ENCODE results near the gene TNPO1. TPM values are rescaled to one million over a fixed set of nuclear protein-coding genes. Genes with fewer than 3 reads are reported as not detected.

The TNPO1 gene
- total and polyA plus RNA-seq, 2 of the 8 experiments (the other 6 are each of a cell fraction or from before 2014, with no cell fraction given) = 38.5 to 211 TPM

DNA sequence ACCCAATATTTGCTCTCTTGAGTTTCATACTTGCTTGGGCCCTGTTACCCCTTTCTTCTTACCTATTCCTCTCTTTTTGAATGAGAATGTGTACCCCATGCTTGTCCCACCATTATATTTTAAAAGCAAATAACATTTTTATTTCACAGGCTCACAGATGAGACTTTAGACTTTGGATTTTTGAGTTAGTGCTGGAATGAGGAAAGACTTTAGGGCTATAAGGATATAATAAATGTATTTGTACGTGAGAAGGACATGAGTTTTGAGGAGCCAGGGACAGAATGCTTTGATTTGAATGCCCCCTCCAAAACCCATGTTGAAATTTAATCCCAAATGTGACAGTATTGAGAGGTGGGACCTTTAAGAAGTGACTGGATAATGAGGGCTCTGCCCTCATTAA, 33.1 kb upstream of the TNPO1 start:
- Histone ChIP-seq H4K91ac (replicated peaks; ENCODE audit: insufficient read length, low read length) (no peak overlapping the region), H4K5ac (ENCODE audit: insufficient read length, low read depth, low read length) (no peak overlapping the region), H3K4me3 (ENCODE audit: extremely low read depth in 1 of 4, insufficient read depth in 2 of 4, low read depth in 3 of 4, low read length in 4 of 4) (no peak overlapping the region), H2BK15ac (ENCODE audit: low read length) (no peak overlapping the region), H3K27ac (ENCODE audit: low read depth, low read length) (no peak overlapping the region), H3K27me3 (replicated peaks in 1 of 4; ENCODE audit: control insufficient read depth in 3 of 4, extremely low read depth in 1 of 4, insufficient read depth in 3 of 4, low read length in 3 of 4) (no peaks in the 10 kb centered on the region), H3K56ac (replicated peaks; ENCODE audit: insufficient read length, low read depth, low read length) (no peak overlapping the region), H3K23me2 (ENCODE audit: low read depth, low read length) (no peaks in the 10 kb centered on the region), H3K18ac (ENCODE audit: extremely low read depth, low read length) (no peak overlapping the region), H3K79me1 (ENCODE audit: low read depth, low read length) (no peaks in the 10 kb centered on the region), H2AK5ac (ENCODE audit: low read depth, low read length) (no peak overlapping the region), H3K79me2 (ENCODE audit: control insufficient read depth in 1 of 2, insufficient read depth in 2 of 2, low read length in 2 of 2) (no peaks in the 10 kb centered on the region), H3K4me2 (ENCODE audit: insufficient read depth in 1 of 2, low read depth in 2 of 2, low read length in 2 of 2) (no peak overlapping the region), H2BK120ac (replicated peaks; ENCODE audit: low read depth, low read length) (no peak overlapping the region), H3K9ac (replicated peaks in 1 of 4; ENCODE audit: extremely low read depth in 1 of 4, low read depth in 3 of 4, low read length in 3 of 4) (no peak overlapping the region), H3K36me3 (ENCODE audit: control insufficient read depth in 2 of 4, insufficient read depth in 4 of 4, low read length in 3 of 4) (no peaks in the 10 kb centered on the region), H2BK12ac (ENCODE audit: low read depth, low read length) (no peak overlapping the region), H3K23ac (ENCODE audit: insufficient read length) (no peak overlapping the region), H3K4ac (replicated peaks; ENCODE audit: insufficient read length, low read depth, low read length) (no peak overlapping the region), H3K14ac (ENCODE audit: insufficient read length) (no peak overlapping the region), H2BK5ac (ENCODE audit: low read depth, low read length) (no peak overlapping the region), H3K4me1 (replicated peaks in 1 of 4; ENCODE audit: control insufficient read depth in 3 of 4, insufficient read depth in 4 of 4, low read length in 3 of 4) (no peaks in the 10 kb centered on the region), H4K8ac (ENCODE audit: extremely low read depth, insufficient read depth, low read length) (no peak overlapping the region), H3K9me3 (ENCODE audit: insufficient read depth in 2 of 2, low read depth in 1 of 2, low read length in 1 of 2) (0 out of 4 replicates have a peak, but pooled peaks cover 0 to 2% of the 10 kb centered on the region in 2 experiments), H4K20me1 (replicated peaks in 1 of 2; ENCODE audit: control insufficient read depth in 1 of 2, insufficient read depth in 2 of 2, low read length in 2 of 2) (no peaks in the 10 kb centered on the region), H2BK20ac (ENCODE audit: low read length) (no peak overlapping the region), H2AFZ (ENCODE audit: low read length) (no peak overlapping the region)
- TF ChIP-seq SRF (IDR thresholded peaks at IDR 0.05; ENCODE audit: low read depth, low read length) (no peak), EZH2 (IDR thresholded peaks at IDR 0.05; ENCODE audit: low read depth, low read length, severe bottlenecking) (no peak), SP1 (IDR thresholded peaks at IDR 0.05; ENCODE audit: low read depth, low read length) (no peak), FOSL1 (IDR thresholded peaks at IDR 0.05; ENCODE audit: insufficient read depth, low read depth, low read length) (no peak), POU5F1 (IDR thresholded peaks at IDR 0.05; ENCODE audit: low read depth, low read length) (no peak), POLR2AphosphoS5 (IDR thresholded peaks at IDR 0.05; ENCODE audit: low read depth, low read length) (no peak), BACH1 (IDR thresholded peaks at IDR 0.05; ENCODE audit: low read length) (no peak), SIRT6 (IDR thresholded peaks at IDR 0.05; ENCODE audit: low read length) (no peak)
- TF ChIP-seq, protein P1, sequence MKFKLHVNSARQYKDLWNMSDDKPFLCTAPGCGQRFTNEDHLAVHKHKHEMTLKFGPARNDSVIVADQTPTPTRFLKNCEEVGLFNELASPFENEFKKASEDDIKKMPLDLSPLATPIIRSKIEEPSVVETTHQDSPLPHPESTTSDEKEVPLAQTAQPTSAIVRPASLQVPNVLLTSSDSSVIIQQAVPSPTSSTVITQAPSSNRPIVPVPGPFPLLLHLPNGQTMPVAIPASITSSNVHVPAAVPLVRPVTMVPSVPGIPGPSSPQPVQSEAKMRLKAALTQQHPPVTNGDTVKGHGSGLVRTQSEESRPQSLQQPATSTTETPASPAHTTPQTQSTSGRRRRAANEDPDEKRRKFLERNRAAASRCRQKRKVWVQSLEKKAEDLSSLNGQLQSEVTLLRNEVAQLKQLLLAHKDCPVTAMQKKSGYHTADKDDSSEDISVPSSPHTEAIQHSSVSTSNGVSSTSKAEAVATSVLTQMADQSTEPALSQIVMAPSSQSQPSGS (IDR thresholded peaks at IDR 0.05; ENCODE audit: low read length) = no peak
- POLR2A ChIA-PET (ENCODE audit: partially characterized antibody) = no interaction called here
- no peak for FAIRE-seq
- CTCF ChIA-PET (ENCODE audit: partially characterized antibody) = no interaction called here
- no peak for DNase-seq (ENCODE audit: low read depth in 1 of 2, low spot score in 2 of 2)
- 86 to 100% methylated on average over 1 of the region's 1 CpG for WGBS, 2 experiments (ENCODE audit: extremely low coverage in 1 of 2, insufficient coverage in 1 of 2, insufficient read length in 1 of 2, insufficient replicate concordance in 2 of 2, low coverage in 1 of 2, low lambda C conversion rate in 2 of 2, missing lambda C conversion rate in 1 of 2)

All from H1 (cell line).